ENCODE results near the gene TBC1D16. TPM values are rescaled to one million over a fixed set of nuclear protein-coding genes. Genes with fewer than 3 reads are reported as not detected.

The TBC1D16 gene
- total and polyA plus RNA-seq, 10 of the 15 experiments (the other 5 are each of a cell fraction or from before 2014, with no cell fraction given) = 0.01 to 0.13 (median 0.06) TPM; not detected in 3

GRCh38 chr17:79955167-79955549, 80.5 kb downstream of the TBC1D16 start:
- ChIA-PET SMC1A (ENCODE audit: uncharacterized antibody, unreplicated experiment) (no interaction called here), RAD21 (ENCODE audit: unreplicated experiment) (no interaction called here), POLR2A (no interaction called here), CTCF (interaction anchor here (1.2 kb wide), 1 partner anchor 19 kb away, joined by 3 read pairs; no protein-coding TSS in a partner anchor)
- no peak overlapping the region for H3K9ac ChIP-seq (ENCODE audit: control insufficient read depth, insufficient read depth, low read length)
- in situ Hi-C loops (cut with MboI) = no loop called here
- H3K9me3 ChIP-seq (replicated peaks; ENCODE audit: control insufficient read depth, insufficient read depth, low read length) = no peaks in the 10 kb centered on the region
- H2AFZ ChIP-seq (ENCODE audit: control insufficient read depth, low read depth, low read length) = no peak overlapping the region
- no peaks in the 10 kb centered on the region for H3K4me1 ChIP-seq (ENCODE audit: control insufficient read depth, insufficient read depth, low read length)
- H3K27ac ChIP-seq (ENCODE audit: control insufficient read depth, insufficient read depth) = no peak overlapping the region
- FAIRE-seq (no peak), ATAC-seq (no peak), DNase-seq (ENCODE audit: low read depth, low spot score) (no peak)
- peaks cover 0 to 3% of the 10 kb centered on the region in 2 experiments; a peak in 2 of 4 replicates for H3K27me3 ChIP-seq (replicated peaks in 1 of 2; ENCODE audit: control insufficient read depth in 2 of 2, insufficient read depth in 2 of 2, low read length in 1 of 2)
- H3K36me3 ChIP-seq (ENCODE audit: control insufficient read depth in 2 of 2, insufficient read depth in 2 of 2, low read length in 1 of 2) = no peaks in the 10 kb centered on the region
- no peak overlapping the region for H3K4me3 ChIP-seq
- no peaks in the 10 kb centered on the region for H4K20me1 ChIP-seq (ENCODE audit: control insufficient read depth, insufficient read depth)
- no peak overlapping the region for H3K4me2 ChIP-seq (ENCODE audit: control insufficient read depth, insufficient read depth)
- TF ChIP-seq NFYB (IDR thresholded peaks at IDR 0.05; ENCODE audit: insufficient read depth, low read depth, low read length) (no peak), PML (IDR thresholded peaks at IDR 0.05; ENCODE audit: low read length) (no peak)
- H3K79me2 ChIP-seq (ENCODE audit: control insufficient read depth, insufficient read depth, low read length) = no peaks in the 10 kb centered on the region
- intact Hi-C loops (cut with micrococcal nuclease; ENCODE audit: unreplicated experiment) = no loop called here
- WGBS (ENCODE audit: insufficient coverage, insufficient replicate concordance, low lambda C conversion rate, missing lambda C conversion rate) = 29% methylated on average over 10 of the region's 10 CpGs
- BruUV-seq (replicated peaks) = no TSS peak

GRCh38 chr17:79954281-79955166, 81.1 kb downstream of the TBC1D16 start:
- no peak overlapping the region for H3K9ac ChIP-seq (ENCODE audit: control insufficient read depth, insufficient read depth, low read length)
- no peak overlapping the region for H3K4me2 ChIP-seq (ENCODE audit: control insufficient read depth, insufficient read depth)
- FAIRE-seq (no peak), DNase-seq (ENCODE audit: low read depth, low spot score) (no peak), ATAC-seq (no peak)
- in situ Hi-C loops (cut with MboI) = no loop called here
- no TSS peak for BruUV-seq (replicated peaks)
- no peaks in the 10 kb centered on the region for H4K20me1 ChIP-seq (ENCODE audit: control insufficient read depth, insufficient read depth)
- H3K27ac ChIP-seq (ENCODE audit: control insufficient read depth, insufficient read depth) = no peak overlapping the region
- WGBS (ENCODE audit: insufficient coverage, insufficient replicate concordance, low lambda C conversion rate, missing lambda C conversion rate) = 48% methylated on average over 17 of the region's 25 CpGs
- ChIA-PET SMC1A (ENCODE audit: uncharacterized antibody, unreplicated experiment) (no interaction called here), CTCF (interaction anchor here (1.2 kb wide), 1 partner anchor 19 kb away, joined by 3 read pairs; no protein-coding TSS in a partner anchor), RAD21 (ENCODE audit: unreplicated experiment) (no interaction called here), POLR2A (no interaction called here)
- no peaks in the 10 kb centered on the region for H3K9me3 ChIP-seq (replicated peaks; ENCODE audit: control insufficient read depth, insufficient read depth, low read length)
- no peaks in the 10 kb centered on the region for H3K4me1 ChIP-seq (ENCODE audit: control insufficient read depth, insufficient read depth, low read length)
- no peak overlapping the region for H2AFZ ChIP-seq (ENCODE audit: control insufficient read depth, low read depth, low read length)
- H3K79me2 ChIP-seq (ENCODE audit: control insufficient read depth, insufficient read depth, low read length) = no peaks in the 10 kb centered on the region
- H3K4me3 ChIP-seq = no peak overlapping the region
- no peaks in the 10 kb centered on the region for H3K36me3 ChIP-seq (ENCODE audit: control insufficient read depth in 2 of 2, insufficient read depth in 2 of 2, low read length in 1 of 2)
- H3K27me3 ChIP-seq (replicated peaks in 1 of 2; ENCODE audit: control insufficient read depth in 2 of 2, insufficient read depth in 2 of 2, low read length in 1 of 2) = peaks cover 0 to 3% of the 10 kb centered on the region in 2 experiments; a peak in 2 of 4 replicates
- intact Hi-C loops (cut with micrococcal nuclease; ENCODE audit: unreplicated experiment) = no loop called here
- TF ChIP-seq CUX1 (IDR thresholded peaks at IDR 0.05; ENCODE audit: insufficient replicate concordance, low read depth, low read length) (no peak), E4F1 (IDR thresholded peaks at IDR 0.05; ENCODE audit: borderline replicate concordance, partially characterized antibody) (no peak), NFYB (IDR thresholded peaks at IDR 0.05; ENCODE audit: insufficient read depth, low read depth, low read length) (no peak), GATAD2B (conservative IDR thresholded peaks at IDR 0.05; ENCODE audit: low read depth) (no peak)

Measured in GM12878 (cell line).